Spleen (tissue), 7 donors: Measurements from ENCODE around the gene DDX41.

Source experiments
- CTCF ChIP-seq, 11 experiments: fragments of 200-600 bp in 7 of 11; fragments of 450-650 bp in 4 of 11; sonication (generic) in 4 of 11; IDR thresholded peaks in 8 of 11; conservative IDR thresholded peaks in 3 of 11; 1 replicate in 7 of 11; 2 replicates in 4 of 11; pipeline versions ENCODE4 v1.4.0 to v1.8.0; 2016 to 2021; ENCODE audit warnings: antibody characterized with exemption in 11 of 11, inconsistent platforms in 4 of 11, mild to moderate bottlenecking in 1 of 11
- POLR2A ChIP-seq, 3 donors: fragments of 450-650 bp; IDR thresholded peaks; one replicate each; pipeline ENCODE4 v1.5.1; 2017; ENCODE audit warnings: antibody characterized with exemption in 3 of 3, mild to moderate bottlenecking in 1 of 3
- donor health status: DM: no; HTN: no; CAD: no; lungs with moderate emphysema.
- donor health status: DM: no; HTN: no; CAD: no.
- donor health status: DM: no; HTN: no; CAD: no.

GRCh38 chr5:177483994-177484901 is 32.5 kb downstream of the DDX41 start:
- TF ChIP-seq CTCF (IDR thresholded peaks at IDR 0.05 in 8 of 11, conservative IDR thresholded peaks at IDR 0.05 in 3 of 11) (no peak), POLR2A (IDR thresholded peaks at IDR 0.05) (no peak)
